Measurements from ENCODE around the gene LRRC47. TPM values are rescaled to one million over a fixed set of nuclear protein-coding genes. Genes with fewer than 3 reads are reported as not detected.

The LRRC47 gene
- total and polyA plus RNA-seq, 2 of the 13 experiments (the other 11 are each of a cell fraction or from before 2014, with no cell fraction given): 18.3 to 52.5 TPM

GRCh38 chr1:3746830-3747521, 49.3 kb downstream of the LRRC47 start (continued):
- no peak for TF ChIP-seq ZSCAN5A (CRISPR knock-in tag; IDR thresholded peaks at IDR 0.05; ENCODE audit: borderline replicate concordance)
- TF ChIP-seq THAP8 (CRISPR knock-in tag; IDR thresholded peaks at IDR 0.05; ENCODE audit: borderline replicate concordance): no peak
- 0 out of 2 replicates have a peak, but pooled peaks have one; percentile 24 for TF ChIP-seq KMT2B (CRISPR knock-in tag; IDR thresholded peaks at IDR 0.05)
- no peak for TF ChIP-seq PTBP1 (IDR thresholded peaks at IDR 0.05; ENCODE audit: low read depth, low read length, poor library complexity, severe bottlenecking)
- TF ChIP-seq SAP130 (CRISPR knock-in tag; IDR thresholded peaks at IDR 0.05; ENCODE audit: low read depth): peak; percentile 78
- TF ChIP-seq ARNT2 (CRISPR knock-in tag; IDR thresholded peaks at IDR 0.05; ENCODE audit: low read depth): 0 out of 2 replicates have a peak, but pooled peaks have one; percentile 14
- no peak for TF ChIP-seq ZBTB20 (CRISPR knock-in tag; IDR thresholded peaks at IDR 0.05; ENCODE audit: borderline replicate concordance, low read depth)
- peak; percentile 37; the same call in 1 of the 2 replicates for TF ChIP-seq MXD3 (CRISPR knock-in tag; IDR thresholded peaks at IDR 0.05)
- TF ChIP-seq MXI1 (IDR thresholded peaks at IDR 0.05; ENCODE audit: borderline replicate concordance, low read depth, low read length): peak; percentile 37; the same call in 1 of the 3 replicates
- TF ChIP-seq ZFP82 (CRISPR knock-in tag; IDR thresholded peaks at IDR 0.05; ENCODE audit: borderline replicate concordance): 0 out of 2 replicates have a peak, but pooled peaks have one; percentile 27
- no peak for TF ChIP-seq ZNF737 (CRISPR knock-in tag; IDR thresholded peaks at IDR 0.05; ENCODE audit: borderline replicate concordance)
- TF ChIP-seq KDM4B (CRISPR knock-in tag; IDR thresholded peaks at IDR 0.05): no peak
- no peak for TF ChIP-seq SRF (IDR thresholded peaks at IDR 0.05; ENCODE audit: low read depth, low read length)
- no peak for TF ChIP-seq PATZ1 (CRISPR knock-in tag; IDR thresholded peaks at IDR 0.05)
- no peak for TF ChIP-seq ZNF639 (CRISPR knock-in tag; conservative IDR thresholded peaks at IDR 0.05)
- peak; percentile 44; the same call in 1 of the 2 replicates for TF ChIP-seq FOXC1 (CRISPR knock-in tag; IDR thresholded peaks at IDR 0.05; ENCODE audit: borderline replicate concordance)
- TF ChIP-seq NR2F6 (IDR thresholded peaks at IDR 0.05): no peak
- TF ChIP-seq NR2F6 (CRISPR knock-in tag; IDR thresholded peaks at IDR 0.05): no peak
- no peak for TF ChIP-seq ATF3 (CRISPR knock-in tag; IDR thresholded peaks at IDR 0.05)
- TF ChIP-seq ZFP36 (IDR thresholded peaks at IDR 0.05; ENCODE audit: borderline replicate concordance, low read depth, low read length, partially characterized antibody): no peak
- TF ChIP-seq KDM5B (CRISPR knock-in tag; IDR thresholded peaks at IDR 0.05; ENCODE audit: borderline replicate concordance): no peak; the same call in 1 of the 2 replicates
- peak; percentile 83 for TF ChIP-seq POLR2G (IDR thresholded peaks at IDR 0.05; ENCODE audit: low read depth, low read length)
- no peak for TF ChIP-seq RORA (CRISPR knock-in tag; IDR thresholded peaks at IDR 0.05)
- no peak for TF ChIP-seq CC2D1A (CRISPR knock-in tag; IDR thresholded peaks at IDR 0.05)
